ENCODE data around the gene WDR93.
"Not testable (repeated sequence)": the region's sequence is repeated elsewhere in the genome, so short reads cannot be mapped to it uniquely, and the experiment has no call there.

WDR93 gene

DNA sequence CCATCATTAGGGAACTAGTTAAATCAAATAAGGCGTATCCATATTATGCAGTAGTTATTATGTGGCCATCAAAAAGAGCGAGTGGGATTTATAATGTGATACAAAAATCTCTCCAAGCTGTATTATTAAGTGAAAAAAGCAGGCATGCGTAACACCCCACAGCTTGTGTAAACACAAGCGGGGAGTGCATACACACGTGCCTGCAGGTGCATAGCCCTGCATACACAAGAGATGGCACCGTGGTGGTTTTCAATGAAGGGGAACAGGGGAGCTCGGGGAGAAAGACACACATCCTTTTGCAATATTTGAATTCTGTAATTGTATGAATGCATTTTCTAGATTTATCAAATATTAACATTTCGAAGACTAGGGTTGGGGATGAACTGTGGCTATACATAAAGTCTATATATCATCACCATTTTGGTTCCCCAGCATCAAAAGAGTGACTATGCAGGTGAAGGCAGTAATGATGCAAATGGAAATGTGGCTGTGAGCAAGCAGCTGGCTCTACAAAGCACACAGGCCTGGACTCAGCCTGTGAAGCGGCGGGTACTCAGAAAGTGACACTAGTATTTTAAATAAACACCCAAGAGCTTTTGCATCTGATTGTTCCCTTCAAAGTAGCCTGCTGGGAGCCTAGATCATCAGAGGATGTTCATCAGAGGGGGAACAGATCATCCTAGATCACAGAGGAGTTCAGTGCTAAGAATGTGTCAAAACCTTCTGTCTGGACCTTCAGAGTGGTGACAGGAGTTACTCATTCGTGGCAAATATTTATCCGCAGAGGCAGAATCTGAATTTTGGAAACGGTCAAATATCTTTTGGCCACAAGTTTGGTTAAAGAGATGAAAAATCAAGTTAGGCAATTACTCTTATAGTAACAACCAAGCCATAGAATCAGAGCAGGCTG is 25.9 kb upstream of the WDR93 start:
- DNase-seq = no peak

DNA sequence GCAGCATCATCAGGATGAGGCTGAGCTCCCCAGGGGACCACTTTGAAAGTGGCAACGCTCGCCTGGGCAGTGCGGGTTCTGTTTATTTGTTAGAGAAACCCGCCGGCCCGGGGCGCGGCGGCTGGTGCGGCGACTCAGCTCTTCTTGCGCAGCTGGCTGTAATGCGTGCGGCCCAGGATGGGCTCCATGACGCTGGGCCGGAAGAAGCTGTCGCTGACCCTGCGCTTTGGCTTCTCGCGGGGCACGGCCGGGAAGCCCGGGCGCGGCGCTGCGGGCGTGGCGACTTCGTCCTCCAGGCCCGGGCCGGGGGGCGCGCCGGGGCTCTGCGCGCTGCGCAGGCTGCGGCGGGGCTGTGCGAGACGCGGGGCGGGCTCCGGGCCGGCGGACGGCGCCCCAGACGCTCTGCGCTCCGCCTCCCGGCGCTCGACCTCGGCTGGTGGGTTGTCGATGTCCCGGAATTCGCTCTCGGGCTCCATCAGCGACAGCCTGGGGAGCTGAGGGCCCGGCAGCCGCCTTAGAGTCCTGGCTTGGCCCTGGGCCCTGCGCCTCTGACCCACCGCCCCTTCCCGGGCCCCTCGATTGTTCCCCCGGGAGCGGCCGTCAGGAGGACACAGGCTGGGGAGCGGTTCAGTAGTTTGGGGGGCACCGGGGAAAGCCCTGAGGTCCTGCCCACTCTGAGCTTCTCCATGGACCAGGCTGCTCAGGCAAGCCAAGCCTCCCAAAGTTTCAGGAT is 25.0 kb upstream of the WDR93 start:
- no peak for DNase-seq

DNA sequence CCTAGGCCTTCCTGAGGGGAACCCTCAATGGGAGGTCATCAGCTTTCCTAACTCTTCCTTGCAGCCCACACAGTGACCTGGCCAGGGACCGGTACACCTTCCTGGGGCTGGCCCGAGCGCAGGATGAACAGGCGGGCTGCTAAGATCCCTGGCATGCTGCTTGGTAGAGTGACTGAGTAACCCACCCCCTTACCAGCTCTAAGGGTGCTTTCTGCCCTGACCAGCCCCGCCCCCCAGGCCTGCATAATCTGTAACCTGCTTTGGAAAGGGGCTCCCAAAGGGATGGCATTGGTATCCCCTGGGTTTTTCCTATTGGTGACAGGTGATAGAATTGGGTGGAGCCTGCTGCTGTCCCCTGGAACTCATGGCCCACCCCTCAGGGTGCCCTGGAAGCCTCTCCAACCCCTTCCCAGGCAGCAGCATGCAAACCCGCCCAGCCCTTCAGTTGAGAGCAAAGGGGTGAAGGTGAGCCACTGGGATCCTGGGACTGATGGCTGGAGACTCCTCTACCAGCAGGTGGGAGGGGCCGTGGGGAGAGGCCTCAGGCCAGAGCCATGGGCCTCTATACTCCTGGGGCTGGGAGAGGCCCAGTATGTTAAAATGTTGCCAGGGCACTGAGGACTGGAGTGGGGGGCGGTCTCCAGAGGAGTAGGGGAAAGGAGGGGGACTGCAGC is 24.3 kb upstream of the WDR93 start:
- DNase-seq = no peak

DNA sequence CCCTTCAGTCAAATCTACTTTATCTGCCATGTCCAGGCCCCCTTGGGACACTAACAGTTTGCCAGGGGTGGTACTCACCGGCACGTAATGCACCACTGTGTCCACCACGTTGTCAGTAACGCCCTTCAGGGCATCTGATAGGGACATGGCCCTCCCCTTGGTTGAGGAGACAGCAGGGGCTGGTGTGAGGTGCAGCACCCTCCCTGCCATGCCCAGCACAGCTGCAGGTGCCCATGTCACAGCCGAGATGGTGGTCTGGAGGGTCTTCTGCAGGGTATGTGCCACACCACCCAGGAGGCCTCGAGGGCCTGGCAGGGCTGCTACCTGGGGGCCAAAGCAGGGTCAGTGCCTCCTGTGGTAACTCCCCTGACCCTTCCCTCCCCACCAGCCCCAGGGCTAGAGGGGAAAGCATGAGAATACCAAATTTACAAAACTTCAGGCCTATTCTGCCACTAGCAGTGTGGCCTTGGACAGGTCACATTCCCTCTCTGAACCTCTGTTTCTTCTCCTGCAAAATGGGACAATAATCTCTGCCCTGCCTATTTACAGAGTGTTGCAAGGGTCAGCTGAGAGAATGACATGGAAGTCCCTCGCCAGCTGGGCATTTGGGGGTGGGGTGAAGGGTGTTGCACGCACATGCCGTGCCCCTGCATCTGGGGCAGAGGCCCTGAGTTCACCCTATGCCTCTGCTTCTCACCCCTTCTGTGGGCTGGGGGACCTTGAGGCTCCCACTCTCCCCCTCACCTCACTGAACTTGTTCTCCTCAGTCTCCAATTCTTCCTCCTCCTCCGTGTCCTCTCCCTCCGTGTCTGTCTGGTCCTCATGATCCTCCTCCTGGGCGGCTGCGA is 23.5 kb upstream of the WDR93 start:
- no peak for DNase-seq

DNA sequence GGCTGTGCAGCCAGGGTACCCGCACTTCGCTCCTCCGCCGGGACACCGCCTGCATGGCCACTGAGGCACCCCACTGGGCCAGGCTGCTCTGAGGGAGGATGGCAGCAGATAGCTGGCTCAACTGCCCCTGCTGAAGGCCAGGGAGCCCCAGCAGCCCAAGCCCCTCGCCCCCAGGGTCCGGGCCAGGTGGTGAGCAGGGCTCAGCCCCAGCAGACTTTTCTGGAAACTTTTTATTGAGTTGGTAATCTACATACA is 23.0 kb upstream of the WDR93 start:
- no peak for DNase-seq

DNA sequence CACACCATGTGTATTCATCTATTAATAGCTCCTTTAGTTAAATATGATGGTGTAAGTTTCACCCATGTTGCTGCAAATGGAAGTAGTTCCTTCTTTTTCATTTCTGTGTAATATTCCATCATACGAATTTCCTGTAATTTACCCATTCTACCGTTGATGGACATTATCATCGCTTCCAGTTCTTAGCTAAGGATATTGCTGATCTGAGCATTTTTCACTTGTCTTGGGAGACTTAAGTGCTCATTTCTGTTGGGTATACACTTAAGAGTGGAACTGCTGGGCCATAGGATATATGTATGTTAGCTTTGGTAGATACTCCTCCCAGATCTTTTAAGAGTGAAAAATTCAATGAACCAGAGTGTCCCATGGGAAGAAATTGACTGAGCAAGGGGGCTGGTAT is 22.4 kb upstream of the WDR93 start:
- no peak for DNase-seq

DNA sequence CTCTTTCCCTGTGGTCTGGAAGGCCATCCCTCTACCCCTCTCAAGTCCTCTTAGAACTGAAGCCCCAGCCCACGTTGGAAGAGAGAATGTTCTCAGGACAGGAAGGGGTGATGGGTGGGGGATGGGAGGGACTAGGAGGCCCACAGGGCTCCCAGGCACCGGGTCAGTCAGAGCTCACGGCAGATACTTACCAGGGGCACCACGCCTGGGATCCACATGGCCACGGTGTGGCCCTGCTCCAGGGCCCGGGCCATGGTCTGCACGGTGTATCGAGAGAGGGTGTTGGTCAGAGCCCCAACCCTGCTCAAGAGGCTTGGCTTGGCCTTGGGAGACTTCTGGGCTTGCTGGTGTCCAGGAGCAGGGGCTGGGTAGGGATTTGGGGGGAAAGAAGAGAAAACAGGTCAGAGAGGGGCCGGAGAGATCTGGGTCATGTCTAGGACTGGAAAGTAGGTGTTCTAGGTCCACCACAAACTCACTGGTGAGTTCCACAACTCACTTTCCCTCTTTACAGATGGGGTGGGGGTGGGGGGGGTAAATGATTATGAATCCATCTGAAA is 21.2 kb upstream of the WDR93 start:
- no peak for DNase-seq

DNA sequence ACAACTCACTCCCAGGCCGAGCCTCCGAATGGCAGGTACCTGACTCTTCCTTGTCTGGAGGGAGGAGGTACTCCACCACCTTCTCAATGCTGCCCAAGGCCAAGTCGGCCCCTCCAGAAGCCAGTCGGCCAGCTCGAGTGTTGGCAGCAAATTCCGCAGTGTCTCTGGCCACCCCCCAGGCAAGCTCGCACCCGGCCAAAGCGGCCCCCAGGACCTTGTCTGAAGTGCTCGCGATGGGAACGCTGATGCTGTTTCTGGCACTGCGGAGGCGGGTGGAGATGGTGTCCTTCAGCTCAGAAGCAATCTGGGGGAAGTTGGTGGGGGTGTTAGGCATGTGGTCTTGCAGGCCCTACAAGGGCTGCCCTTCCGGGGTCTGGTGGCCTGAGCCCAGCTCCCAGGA is 20.7 kb upstream of the WDR93 start:
- no peak for DNase-seq

DNA sequence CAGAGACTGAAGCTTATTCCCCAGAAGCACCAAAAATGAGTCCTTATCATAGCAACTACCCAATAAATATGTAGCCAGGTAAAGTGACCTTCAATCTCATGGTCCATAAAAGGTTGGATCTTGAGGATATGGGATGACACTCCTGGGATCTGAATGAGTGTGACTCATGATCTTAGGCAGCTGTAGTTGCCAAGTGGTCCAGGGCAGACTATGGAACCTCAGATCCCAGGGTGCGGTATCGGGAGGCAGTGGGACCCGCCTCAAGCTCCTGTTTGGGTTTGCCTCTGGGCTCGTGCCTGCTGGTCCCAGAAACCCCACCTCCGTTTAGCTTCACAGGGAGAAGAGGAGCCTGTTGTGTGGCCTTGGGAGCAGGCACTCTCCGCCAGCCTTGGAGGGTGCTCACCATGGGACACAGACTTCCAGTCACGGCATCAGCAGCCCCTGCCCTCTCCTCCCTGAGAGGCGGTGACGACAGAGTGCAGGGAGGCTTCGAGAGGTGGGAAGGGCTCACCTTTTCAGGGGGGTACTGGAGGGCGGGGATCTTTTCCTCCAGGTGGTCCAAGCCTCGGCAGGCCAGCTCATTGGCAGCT is 19.5 kb upstream of the WDR93 start:
- no peak for DNase-seq

DNA sequence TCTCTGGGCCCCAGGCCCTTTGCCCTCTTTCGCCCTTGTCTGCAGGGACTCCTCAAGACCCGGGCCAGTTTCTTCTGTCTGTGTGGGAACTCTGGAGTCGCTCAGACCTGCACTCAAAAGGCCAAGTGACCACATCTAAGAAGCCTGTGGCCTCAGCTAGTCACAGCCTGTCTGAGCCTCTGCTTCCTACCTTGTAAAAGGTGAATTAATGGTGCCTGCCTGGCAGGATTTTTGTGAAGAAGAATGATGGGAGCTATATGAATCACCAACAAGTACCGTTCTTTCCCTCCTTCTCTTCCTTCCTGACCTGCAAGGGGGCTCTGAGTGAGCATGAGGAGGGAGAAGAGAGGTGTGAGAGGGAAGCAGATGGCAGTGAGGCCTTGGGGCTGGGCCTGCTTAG is 18.9 kb upstream of the WDR93 start:
- no peak for DNase-seq

DNA sequence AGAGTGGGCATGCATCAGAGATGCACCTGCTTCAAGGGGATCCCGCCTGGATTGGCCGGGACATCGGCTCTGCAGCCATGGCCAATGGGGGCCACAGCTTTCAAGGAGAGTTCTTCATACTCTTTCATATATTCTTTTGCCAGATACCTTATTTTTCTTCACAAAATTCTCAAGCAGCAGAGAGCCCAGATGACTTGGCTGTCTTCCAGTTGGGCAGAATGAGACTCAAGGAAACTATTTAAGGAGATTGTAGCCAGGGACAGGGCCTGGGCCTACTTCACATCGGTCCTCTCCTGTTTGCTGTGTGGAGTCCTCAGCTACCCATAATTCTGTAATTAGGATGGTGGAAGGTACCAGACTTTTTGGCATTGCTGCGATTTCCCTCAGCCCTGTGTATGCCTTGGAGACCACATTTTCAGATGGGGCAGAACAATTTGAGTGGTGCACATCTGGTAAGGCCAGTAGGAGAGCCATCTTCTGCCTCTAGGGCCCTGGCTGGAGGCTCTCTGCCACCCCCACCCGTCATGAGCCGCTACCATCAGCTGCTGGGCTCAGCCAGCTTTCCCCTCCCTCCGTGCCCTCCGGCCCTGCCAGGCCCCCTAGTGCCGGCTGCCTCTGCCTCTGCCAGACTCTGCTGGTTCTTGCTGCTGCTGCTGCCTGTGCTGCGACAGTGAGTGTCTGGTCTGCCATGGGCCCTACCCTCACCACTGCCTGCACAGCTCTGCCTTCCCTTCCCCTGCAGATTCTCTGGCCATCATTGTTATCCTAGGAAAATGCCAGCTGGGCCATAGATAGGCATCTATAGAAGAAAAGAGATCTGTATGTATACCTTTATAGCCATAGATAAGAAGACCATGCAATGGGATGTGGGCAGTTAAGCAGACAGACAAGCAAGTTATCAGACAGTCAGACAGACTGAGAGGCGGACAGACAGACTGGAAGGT is 18.1 kb upstream of the WDR93 start:
- no peak for DNase-seq

DNA sequence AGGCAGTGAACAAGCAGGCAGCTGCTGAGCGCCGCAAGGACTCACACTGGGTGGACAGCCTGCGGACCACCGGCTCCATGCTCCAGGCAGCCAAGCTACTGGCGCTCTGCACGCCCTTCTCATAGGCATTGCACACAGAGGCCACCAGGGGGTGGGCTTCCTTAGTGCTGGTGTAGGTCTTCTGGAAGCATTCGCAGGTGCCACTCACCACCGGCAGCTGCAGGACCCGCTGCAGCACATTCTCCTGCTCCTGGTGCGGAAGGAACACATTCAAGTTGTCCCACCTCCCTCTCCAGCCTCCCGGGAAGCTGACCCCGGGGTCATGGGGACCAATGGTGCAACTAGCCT is 17.5 kb upstream of the WDR93 start:
- DNase-seq = no peak

DNA sequence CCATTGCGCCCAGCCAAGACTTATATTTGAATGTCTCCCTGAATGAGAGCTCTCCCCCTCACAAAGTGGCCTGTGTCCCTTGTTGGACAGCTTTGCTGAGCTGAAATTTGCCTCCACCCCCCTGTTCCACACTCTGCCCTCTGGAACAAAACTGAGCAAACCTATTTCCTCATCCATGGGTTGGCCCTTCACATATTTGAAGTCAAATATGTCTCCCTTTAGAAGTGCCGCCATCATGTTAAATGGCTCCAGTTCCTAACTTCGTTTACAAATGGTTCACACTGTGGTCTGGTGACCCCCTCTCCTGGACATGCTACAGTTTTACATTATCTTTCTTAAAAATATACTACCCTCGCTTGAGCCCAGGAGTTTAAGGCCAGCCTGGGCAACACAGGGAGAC is 16.1 kb upstream of the WDR93 start:
- no peak for DNase-seq

DNA sequence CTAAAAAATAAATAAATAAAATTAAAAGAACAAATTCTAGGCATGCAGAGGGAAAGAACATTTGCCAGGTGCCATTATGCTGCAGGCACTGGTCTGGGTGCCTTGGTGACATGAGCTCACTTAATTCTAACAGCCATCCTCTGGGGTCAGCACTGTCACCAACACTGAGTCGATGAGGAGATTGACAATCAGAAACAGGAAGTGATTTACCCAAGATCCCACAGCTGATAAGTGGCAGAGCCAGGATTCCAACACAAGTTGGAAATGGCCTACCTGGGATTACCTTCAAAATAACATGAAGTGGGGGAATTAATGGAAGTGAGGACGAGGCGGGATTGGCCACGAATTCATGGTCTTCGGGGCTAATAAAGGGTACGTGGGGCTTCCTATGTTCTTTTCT is 15.0 kb upstream of the WDR93 start:
- DNase-seq = no peak

DNA sequence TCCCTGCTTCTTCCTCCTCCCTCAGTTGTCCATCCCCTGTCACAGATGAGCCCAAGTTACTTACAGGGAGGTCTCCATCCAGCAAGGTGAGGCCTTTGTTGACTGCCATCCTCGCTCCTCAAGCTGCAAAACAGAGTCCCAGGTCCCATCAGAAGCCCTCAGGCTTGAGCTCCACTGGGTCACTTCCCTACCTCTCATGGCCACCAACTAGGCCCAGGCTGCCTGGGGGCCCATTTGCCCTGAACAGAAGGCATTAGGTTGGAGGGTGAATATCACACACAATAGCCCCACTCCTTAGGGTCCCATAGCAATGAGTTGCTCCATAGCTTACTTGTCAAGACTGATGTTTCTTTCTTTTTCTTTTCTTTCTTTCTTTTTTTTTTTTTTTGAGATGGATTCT is 13.2 kb upstream of the WDR93 start:
- DNase-seq = no peak

DNA sequence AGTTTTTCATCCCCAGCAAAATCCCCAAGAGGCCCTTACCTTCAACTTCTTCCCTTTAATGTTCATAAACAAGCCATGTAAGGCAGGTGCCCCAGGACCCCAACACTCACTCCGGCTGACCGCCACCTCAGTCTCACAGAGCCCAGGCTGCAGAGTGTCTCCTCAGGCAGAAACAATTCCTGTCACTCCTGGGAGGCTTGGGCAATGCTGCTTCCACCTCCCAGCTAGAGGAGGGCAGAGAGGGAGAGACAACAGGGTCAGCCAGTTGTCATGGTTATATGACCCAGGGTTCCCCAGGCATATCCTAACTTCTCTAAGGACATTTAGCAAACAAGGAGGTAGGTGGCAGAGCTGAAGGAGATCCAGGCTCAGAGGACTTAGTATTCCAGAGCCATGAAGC is 11.4 kb upstream of the WDR93 start, which contains the start of gene PLIN1:
Gene PLIN1, minus strand, starts transcription at position 156 of the 400 bp plus-strand sequence. CDS start 1,878 bp downstream, outside the sequence.
- no peak for DNase-seq

DNA sequence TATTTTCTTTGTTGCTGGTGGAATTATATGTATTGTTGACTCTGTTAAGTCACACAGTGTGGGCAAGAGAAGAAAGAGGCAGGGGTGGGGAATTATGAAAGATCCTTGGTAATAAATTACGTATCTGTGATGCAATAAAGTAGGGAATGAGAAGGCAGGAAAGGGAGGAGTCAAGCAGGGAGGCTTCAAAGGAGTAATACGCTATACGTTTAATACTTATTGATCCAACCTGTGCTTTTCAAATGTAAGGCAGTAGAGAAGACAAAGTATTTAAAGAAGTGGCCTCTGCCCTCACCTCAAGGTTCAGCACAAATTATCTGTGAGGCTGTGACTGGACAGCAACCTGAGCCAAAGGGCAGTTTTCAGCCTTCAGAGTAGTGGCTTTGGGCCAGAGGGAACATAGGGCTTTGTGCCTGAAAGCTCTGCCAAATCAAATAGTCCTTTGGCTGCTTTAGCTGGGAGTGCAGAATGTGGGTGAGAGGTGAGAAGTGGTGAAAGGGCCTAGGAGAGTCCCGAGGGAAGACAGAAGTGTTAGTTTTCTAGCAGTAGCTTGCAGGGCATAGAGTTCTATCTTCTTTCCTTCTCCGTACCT is 10.2 kb upstream of the WDR93 start:
- DNase-seq = no peak

DNA sequence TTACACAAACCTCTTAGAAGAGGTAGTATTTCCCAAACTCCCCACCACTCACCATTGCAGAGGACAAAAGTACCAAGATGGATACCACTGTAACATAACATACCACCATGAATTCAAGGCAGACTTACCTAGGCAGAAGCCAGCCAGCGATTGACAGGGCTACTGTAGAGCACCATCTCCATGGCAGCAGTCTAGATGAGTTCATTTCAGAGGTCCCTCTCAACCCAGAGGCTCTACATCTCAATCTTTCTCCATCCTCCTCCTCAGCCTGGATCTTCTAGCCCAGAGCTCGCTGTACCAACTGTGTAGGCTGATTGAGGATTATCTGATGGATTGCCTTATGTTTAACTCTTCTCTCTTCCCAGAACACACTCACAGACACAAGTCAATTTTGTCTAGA is 9.5 kb upstream of the WDR93 start:
- no peak for DNase-seq

DNA sequence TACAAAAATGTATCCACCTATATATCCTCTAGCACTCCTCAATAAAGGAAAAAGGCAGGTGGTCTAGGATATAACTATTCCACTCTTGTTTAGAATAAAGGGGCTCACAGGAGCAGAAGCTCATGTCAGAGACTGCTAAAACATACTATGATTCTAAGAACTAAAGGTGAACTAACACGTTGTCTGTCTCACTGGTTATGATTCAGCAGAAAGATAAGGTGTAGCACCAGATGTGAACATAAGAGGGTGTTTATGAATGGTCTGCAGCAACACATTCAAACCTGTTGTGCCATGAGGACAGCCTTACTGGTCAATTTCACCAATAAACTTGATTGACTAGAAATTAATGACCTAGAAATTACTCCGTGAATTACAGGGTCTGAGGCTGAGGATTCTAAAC is 4.6 kb upstream of the WDR93 start:
- no peak for DNase-seq

DNA sequence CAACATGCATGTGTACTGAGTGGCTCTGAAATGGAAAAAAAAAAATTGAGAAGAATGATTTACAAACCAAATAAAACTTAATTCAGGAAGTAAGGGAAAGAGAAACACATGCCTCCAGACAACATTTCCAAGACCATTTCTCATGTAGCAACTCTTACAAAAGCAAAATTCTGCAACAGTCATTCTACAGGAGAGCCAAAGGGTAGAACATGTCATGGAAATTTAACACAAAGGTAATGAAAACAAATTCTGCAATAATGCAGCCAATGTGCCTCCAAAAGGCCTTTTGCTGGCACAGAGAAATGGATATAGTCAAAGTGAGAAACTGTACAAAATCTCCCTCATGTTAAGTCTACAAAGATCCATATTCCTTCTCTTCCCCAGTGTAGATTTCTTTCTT is 4.1 kb upstream of the WDR93 start:
- no peak for DNase-seq

DNA sequence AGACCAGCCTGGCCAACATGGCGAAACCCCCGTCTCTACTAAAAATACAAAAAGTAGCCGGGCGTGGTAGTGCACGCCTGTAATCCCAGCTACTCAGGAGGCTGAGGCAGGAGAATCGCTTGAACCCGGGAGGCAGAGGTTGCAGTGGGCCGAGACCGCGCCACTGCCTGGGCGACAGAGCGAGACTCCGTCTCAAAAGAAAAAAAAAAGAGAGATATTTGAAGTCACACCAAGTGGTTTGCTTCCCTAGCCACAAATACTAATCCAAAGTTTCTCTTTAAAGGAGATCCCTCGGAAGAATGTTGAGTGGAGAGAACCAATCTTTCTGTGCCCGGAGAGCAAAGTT is 708 bp upstream of the WDR93 start:
- DNase-seq = not testable (repeated sequence)
